Dermis blood vessel endothelial cell (primary cell): ENCODE data around the gene BICD2. TPM values are rescaled to one million over a fixed set of nuclear protein-coding genes. Genes with fewer than 3 reads are reported as not detected.
"Not testable (repeated sequence)": the region's sequence is repeated elsewhere in the genome, so short reads cannot be mapped to it uniquely, and the experiment has no call there.

ENCODE experiments used
- DNase-seq: peaks from one replicate; pipeline ENCODE4 v3.0.0; 2010
- total RNA-seq: library from RNA; depleted of rRNA; stranded (reverse); fragments of >200 nt; gene quantifications from 2 replicates; pipeline ENCODE4 v1.2.3, GENCODE V29; 2014

Gene BICD2
- total RNA-seq, 1 donor from 2014 or later = 54.5 TPM

DNA sequence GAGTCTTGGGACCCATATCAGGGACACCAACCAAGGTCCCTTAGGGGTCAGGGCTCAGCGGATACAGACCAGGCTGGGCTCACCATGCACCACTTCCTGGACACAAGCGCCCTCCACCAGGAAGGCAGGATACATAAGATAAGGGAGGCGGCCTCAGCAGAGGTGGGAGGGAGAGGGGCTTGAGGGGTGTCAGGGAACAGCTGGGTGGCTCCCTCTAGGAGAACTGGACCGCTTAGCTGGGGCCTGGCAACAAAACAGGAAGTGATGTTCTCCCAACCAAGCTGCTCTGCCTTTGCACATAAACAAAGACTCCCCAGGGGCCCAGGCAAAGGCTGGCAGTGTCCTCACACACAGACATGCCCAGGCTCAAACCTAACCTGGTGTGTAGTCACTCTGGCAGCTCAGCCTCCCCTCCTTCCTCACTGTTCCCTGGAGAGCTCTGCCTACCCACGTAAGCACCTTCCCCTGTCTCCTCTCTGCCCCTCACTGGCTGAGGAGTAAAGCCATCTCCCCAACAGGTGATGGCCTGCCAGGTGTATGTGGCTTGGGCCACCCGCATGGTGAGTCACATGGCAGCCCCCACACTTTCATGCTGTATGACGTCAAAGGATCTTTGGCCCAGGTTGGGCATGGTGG lies 5.8 kb upstream of the BICD2 start:
- peak; percentile 46 for DNase-seq

DNA sequence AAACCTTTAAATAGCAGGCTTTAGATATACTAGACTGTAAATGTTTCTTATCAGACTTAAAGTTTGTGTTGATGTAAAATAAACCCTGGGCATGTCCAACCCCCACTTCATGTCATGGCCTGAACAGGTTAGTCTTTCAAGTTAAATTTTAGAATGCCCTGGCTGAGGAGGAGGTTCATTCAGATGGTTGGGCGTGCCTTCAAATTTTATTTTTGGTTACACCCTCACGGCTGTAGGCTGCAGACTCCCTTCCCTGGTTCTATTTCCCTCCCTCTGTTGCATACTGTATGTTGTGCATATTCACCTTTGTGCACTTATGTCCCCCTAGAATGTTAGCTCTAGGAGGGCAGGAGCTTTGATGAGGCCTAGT lies 5.3 kb upstream of the BICD2 start:
- no peak for DNase-seq

DNA sequence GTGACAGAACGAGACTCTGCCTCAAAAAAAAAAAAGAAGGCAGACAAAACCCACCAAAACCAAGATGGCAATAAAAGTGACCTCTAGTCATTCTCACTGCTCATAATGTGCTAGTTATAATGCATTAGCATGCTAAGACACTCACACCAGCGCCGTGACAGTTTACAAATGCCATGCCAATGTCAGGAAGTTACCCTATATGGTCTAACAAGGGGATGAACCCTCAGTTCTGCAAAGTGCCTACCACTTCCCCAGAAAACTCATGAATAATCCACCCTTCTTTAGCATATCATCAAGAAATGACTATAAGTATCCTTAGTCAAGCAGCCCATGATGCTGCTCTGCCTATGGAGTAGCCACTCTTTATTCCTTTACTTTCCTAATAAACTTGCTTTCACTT lies 4.7 kb upstream of the BICD2 start:
- no peak for DNase-seq

DNA sequence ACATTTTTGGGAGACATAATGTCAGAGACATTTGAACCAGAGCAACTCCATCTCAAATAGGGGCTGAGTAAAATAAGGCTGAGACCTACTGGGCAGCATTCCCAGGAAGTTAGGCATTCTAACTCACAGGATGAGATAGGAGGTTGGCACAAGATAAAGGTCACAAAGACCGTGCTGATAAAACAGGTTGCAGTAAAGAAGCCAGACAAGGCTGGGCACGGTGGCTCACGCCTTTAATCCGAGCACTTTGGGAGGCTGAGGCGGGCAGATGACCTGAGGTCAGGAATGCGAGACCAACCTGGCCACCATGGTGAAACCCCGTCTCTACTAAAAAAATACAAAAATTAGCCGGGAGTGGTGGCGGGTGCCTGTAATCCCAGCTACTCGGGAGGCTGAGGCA lies 4.2 kb upstream of the BICD2 start:
- not testable (repeated sequence) for DNase-seq

DNA sequence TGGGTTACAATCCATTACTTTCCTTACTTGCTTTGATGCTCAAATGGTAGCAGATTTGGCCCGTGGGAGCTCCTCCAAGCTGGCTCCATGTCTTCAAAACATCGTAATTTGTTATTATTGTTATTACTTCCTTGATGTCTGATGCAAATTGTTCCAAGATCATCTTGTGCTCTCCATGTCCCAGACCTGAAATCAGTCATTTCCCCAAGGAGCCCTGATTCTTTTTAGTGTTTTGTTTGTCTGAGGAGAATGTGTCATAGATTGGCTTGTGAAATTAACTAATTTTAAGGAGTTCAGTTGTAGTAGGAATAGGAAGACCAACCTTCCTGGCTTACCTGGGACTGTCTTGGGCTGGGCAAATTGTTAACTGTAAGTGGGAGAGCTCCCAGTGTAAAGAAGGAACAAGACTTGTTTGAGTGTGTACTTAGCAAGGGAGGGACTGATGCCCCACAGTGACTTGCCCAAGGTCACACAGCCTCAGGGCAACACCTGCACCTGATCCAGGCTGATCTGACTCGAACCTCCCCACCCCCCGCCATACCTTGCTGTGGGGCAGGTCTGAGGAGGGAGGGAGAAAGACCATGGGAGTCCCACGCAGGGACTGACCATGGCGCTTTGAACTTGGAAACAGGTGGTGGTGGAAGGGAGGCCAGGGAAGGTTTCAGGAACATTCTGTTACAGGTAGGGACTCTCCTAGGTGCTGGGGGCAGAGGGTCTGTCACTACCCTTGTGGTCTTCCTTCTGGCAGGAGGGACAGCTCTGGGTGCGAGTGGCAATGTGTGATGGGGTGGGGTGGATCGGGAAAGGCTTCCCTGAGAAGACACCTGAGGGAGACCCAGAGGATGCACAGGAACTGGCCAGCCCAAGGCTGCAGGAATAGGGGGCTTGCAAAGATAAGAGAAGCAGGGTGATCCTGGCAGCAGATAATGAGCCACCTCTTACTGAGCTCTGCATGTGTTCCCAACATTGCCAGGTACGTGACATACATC lies 2.7 kb upstream of the BICD2 start:
- no peak for DNase-seq

DNA sequence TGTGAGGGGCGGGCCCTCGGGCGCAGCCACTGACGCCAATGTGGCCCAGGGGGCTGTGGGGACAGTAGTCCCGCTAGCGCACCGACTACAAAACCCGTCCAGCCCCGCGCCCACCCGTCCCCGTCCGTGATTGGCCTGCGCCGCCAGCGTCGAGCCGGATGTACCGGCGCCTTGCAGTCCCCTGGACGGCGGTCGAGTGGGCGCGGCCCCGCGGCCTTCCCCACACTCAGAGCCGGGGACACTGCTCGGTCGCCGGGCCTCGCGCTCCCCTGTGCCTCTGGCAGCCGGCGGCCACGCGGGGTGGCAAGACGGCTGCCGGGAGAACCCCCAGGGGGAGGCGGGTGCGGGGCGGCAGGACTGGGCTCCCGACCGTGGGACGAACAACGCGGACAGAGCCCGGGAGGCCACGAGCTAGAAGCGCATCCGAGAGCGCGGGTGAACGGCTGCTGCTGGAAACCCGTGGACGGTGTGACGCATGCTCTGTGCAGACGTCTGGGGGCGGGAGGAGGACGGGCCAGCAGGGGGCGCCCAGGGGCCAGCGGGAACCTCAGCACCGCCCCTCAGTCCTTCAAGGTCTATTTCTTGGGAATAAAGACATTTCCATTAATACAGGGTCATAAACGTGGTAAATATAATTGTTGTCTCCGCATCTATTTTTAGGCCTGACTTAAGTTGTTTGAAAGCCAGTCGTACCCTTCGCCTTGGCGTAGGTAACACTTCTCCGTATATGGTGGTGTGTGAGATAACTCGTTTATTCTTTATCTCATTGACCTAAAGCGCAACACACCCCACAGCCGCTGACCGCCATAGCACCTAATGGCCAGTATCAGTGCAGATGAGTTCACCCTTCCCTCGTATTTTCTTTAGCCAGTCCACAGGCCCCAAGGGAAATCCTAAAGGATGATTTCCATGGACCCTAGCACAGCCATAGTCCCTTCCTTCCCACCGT lies 629 bp upstream of the BICD2 start:
- peak; percentile 98 for DNase-seq

DNA sequence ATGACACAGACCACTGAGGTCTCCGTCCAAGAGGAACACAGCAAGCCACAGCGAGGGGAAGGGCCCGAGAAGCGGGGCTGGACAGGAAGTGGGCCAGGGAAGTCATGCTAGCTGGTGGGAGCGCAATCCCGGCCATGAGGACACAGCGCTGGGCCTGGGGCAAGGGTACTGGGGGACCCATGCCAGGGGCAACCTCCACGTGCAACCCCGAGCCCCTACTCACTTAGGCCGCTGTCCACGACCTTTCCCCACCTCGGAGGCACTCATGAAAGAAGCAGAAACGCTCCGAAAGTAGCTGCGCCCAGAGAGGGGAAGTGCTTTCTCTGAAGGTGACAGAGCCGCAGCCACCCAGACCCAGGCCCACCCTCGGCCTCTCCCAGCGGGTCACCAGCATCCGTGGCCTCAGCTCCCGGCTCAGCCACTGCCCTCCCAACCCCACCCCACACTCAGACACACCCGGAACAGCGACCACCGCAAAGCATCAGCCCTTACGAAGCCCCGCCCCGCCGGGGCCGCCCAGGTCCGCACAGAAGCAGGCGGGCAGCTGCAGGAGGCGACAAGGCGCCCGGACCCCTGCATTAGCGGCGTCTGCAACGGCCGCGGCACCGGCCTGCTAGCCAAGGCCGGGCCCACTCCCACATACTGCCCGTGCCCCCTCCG lies 782 bp downstream of the BICD2 start:
- DNase-seq = peak; percentile 50

DNA sequence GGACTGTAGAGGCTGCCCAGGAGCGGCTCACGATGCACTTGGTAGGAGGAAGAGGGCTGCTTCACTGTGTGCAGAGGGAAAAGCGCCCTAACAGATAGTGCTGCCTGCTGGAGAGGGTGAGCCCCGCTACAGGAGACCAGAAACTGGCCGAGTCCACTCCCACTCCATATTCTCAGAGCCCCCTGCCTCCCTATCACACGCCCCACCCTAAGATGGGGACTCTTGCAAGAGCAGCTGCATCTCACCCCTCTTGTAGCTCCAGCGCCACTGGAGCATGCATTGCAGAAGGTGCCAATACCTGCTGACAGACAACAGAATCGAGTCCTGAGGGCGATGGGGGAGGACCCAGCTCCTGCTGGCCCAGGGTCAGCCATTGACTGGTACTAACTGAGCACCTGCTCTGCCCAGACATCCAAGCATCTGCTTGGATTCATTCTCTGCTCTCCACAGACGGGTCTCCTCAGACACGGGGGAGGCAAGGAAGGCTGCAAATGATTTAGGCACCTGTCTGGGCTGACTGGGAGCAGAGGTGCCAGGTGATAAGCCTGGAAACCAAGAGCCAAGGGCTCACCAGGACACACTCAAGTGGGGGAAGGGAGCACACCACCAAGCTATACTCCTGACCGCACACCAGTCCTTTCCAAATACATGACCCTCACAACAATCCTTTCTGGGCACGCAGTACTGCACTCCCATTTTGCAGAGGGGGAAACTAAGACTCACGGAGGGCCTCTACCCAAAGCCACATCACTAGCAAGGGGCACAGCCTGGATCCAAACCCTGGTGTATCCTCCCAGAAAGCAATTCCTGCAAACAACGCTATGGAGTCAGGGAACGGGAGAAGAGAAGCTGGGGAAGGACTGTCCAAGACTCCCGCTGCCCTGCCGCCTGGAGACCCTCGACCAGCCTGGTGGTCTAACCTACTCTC lies 1.6 kb downstream of the BICD2 start:
- no peak for DNase-seq

DNA sequence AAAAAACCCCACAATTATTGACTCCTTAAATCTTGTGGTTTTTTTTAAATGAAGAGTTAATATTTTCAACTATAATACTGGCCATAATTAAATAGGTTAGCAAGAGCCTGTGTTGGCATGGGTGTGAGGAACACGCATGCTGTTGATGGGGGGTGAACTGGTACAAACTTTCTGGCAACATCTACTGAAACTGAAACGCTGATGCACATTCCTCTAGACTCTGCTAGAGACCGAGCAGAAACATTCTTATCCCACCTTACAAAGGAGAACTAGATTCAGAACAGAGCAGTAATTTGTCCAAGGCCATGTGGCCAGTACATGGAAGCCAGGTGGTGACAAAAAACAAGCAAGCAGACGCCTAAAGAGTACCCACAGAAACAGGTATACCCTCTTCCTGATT lies 2.4 kb downstream of the BICD2 start:
- no peak for DNase-seq

DNA sequence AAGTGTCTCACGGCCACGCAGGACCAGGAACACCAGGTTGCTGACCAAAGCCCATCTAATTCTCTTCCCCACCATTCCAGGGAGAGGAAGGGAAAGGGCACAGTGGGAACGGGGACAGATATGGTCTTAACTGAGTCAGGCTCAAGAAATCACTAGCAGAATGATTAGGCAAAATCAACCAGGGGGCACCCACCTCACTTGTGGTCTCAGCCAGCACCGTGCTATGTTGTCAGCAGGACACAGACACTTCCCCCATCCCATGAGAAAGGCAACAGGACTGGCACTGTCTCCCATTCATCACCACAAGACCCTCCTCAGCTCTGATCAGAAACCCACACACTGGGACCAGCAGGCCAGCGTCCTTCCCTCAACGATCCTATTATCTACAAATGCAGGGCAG lies 2.9 kb downstream of the BICD2 start:
- DNase-seq = no peak

DNA sequence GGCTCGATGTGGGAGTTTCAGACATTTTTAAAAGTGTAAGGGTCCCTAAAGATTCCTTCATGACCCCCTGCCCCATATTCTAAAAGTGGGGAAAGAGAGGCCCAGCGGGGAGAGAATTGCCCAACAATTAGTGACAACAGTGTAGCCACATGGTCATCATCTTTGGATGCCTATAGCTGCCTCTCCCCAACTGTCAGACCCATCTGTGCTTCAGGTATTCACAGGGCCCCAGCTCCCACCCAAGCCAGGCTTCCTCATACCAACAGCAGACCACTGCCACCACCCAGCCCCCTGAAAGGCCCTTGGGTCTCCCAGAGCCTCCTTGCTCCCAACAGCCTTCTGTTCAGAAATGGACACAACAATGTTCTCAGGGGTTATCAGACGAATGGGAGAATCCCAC lies 4.1 kb downstream of the BICD2 start:
- no peak for DNase-seq

DNA sequence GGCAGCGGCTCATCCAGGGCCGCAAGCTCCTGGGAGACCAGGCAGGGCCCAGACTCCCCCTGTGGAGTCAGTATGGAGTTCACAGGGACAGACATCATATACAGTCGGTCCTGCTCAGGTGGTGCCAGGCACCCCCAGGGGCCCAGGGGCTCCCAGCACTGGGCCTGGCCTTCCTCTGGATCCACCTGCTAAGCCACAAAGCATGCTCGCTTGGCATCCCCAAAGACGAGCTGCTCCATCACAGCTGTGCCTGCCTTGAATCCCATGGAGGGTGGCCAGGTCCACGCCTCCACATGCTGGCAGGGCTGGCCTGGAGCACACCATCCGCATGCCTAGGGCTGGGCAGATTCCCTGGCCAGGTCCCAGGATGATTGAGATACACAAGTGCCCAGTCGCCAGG lies 4.6 kb downstream of the BICD2 start:
- DNase-seq = no peak

DNA sequence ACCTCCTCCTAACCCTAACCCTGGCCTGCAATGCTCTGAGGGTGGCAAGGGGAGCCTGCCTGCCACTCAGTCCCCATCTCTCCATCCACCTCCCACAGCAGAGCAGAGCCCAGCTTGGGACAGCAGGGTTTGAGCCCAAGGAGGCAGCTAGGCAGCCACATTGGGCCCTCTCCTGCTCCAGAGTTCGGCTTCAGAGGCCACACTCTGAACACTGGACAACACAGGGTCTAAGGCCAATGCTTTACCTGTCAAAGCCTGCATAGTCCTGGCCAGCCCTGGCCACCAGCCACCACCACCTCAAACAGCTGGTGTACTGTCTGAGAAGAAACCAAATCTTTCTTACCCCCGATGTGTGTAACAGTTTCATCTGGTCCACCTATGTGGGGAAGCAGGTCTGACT lies 5.2 kb downstream of the BICD2 start:
- DNase-seq = no peak

DNA sequence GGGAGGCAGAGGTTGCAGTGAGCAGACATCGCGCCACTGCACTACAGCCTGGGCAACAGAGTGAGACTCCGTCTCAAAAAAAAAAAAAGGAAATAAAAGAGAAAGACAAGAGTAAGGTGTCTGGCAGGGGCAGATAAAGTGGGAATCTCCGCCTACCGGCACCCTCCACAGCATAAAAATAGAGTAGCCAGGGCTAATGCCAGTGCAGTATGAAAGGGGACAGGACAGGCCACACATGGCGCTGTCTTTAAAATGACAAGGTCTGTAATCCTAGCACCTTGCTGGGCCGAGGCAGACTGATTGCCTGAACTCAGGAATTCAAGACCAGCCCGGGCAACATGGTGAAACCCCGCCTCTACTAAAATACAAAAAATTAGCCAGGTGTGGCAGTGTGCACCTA lies 7.8 kb downstream of the BICD2 start:
- no peak for DNase-seq

DNA sequence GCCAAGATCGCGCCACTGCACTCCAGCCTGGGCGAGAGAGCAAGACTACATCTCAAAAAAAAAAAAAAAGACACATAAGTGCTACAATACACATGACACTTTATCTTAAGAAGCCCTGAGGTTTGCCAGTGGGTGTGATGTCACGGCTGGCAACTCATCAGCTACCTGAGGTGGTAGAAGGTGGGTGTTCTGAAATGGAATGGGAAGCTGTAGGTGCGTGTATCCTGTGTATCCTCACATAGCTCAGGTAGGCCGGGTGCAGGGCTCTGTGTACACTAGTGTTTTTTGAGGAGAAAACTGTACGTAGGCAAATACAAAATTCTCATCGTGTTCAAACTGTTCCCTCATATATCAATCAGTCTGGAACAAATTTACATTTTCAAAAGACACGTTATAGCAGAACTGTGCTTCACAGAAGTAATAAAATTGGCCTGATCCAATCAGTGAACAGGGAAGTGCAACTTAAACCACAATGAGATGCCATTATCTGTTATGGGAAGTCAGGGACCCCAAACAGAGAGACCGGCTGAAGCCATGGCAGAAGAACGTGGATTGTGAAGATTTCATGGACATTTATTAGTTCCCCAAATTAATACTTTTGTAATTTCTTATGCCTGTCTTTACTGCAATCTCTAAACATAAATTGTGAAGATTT lies 10.4 kb downstream of the BICD2 start:
- DNase-seq = no peak

DNA sequence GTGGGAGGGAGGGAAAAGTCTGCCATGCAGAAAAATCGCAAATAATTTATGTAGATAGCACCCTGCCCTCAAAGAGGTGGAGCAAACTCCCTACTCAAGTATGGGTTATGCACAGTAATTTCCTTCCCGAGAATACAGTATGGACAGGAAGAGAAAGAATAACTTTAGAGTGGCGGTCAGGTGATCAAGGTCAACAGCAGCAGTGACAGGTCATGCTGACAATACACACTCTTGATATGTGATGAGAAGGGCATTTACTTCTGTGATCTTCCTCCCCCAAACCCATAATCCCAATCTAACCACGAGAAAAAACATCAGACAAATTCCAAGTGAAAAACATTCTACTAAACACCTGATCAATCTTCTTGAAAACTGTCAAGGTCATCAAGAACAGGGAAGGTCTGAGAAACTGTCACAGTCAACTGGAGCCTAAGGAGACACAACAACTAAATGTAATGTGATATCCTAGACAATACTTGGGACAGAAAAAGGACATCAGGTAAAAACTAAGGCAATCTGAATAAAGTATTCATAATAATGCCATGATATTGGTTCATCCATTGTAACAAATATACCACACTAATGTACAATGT lies 11.7 kb downstream of the BICD2 start:
- DNase-seq = peak; percentile 54

DNA sequence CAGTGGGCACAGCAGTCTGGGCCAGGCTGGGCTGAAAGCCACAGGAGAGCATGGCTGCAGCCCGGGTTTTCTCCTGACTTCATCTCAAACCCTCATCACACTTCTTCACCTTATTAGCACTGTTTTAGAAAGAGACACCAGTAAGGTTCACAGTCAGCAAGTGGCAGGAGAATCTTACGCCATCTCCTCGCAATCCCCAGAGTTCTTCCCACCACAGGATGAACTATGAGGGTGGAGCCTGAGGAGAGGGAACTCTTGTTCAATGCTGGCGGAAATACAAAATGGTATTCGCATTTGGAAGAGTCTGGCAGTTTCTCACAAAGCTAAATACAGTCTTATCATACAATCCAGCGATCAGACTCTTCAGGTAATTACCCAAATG lies 14.7 kb downstream of the BICD2 start:
- DNase-seq = no peak

DNA sequence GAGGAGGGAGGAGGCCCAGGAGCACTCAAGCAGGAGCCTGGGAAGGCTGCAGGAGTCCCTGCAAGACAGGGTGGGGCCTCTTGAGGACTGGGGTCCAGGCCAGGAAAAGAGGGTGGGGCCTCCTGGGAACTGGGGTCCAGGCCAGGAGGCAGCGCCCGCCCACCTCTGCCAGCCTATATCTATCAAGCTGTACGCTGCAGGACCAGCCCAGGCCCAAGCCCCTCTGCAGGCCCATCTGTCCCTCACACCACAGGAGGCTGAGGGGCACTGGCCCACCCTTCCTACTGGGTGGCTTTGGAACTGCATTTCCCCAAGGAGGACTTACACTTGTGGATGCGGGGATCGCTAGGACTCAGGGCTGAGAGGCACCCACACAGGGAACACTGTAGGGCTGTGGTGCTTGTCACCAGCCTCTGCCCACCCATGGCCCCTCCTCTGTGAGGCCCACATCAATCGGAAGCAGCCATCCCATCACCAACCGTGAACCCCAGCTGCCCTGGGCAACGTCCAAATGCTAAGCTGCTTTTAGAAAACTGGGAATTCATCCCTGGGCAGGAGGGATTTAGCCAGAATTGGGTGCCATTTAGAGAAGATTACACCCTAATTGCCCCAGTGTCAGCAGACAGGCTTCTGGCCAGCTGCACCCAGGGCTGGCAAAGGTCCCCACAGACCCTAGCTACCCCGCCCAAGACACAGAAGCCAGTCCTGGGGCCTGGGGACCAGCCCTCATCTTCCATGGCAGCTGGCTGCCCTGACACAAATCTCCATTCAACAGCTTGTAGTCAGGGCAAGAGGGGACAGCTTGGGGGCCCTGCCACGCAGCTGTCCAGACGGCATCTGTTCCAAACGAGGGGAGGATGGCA lies 15.3 kb downstream of the BICD2 start:
- DNase-seq = no peak

DNA sequence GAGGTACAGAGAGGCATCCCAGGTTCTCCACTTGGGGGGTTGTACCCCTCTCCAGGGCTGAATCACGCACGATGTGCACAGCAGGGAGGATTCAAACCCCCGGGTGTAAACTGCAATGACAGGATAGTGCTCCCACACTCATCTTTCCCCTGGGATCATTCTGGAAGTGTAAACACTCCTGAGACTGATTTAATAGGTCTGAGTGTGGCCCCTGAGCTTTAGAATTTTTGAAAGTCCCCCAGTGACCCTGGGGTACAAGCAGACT lies 16.5 kb downstream of the BICD2 start:
- DNase-seq = no peak
